ENCODE measurements around the gene KIAA1549. TPM values are rescaled to one million over a fixed set of nuclear protein-coding genes. Genes with fewer than 3 reads are reported as not detected.

The KIAA1549 gene
- polyA plus RNA-seq, 1 donor (not counting 4 experiments of a cell fraction or from before 2014, with no cell fraction given), result 1.1 TPM

DNA sequence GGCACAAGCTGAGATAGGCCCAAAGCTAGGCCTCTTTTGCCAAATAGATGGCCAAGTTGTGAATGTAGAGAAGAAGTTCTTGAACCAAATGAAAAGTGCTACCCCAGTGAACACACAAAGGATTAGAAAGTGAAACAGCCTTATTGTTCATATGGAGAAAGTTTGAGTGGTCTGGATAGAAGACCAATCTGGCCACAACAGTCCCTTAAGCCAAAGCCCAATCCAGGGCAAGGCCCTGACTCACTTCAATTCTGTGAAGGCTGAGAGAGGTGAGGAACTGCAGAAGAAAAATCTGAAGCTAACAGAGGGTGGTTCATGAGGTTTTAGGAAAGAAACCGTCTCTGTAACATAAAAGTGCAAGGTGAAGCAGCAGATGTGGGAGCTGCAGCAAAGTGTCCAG lies 164.5 kb downstream of the KIAA1549 start:
- no peaks in the 10 kb centered on the region for H3K9me3 ChIP-seq (ENCODE audit: control insufficient read depth, low read depth, low read length)
- no peaks in the 10 kb centered on the region for H3K79me2 ChIP-seq (ENCODE audit: control insufficient read depth, insufficient read depth, low read length)
- no peaks in the 10 kb centered on the region for H3K36me3 ChIP-seq (ENCODE audit: control insufficient read depth in 2 of 2, extremely low read depth in 1 of 2, insufficient read depth in 2 of 2, low read length in 2 of 2)
- H3K4me2 ChIP-seq (ENCODE audit: control insufficient read depth, extremely low read depth, insufficient read depth, low read depth, low read length), result no peak overlapping the region
- FAIRE-seq (no peak), DNase-seq (ENCODE audit: low read depth, low spot score) (no peak)
- no peak overlapping the region for H3K4me3 ChIP-seq (ENCODE audit: control insufficient read depth in 2 of 3, extremely low read depth in 1 of 3, insufficient read depth in 2 of 3, low read depth in 1 of 3, low read length in 3 of 3)
- H3K9me1 ChIP-seq (ENCODE audit: control insufficient read depth, extremely low read depth, insufficient read depth, low read length), result no peaks in the 10 kb centered on the region
- H3K4me1 ChIP-seq (ENCODE audit: control insufficient read depth, extremely low read depth, insufficient read depth, low read length), result no peaks in the 10 kb centered on the region
- H2AFZ ChIP-seq (ENCODE audit: control insufficient read depth, low read length), result no peak overlapping the region
- dilution Hi-C loops (cut with MboI; ENCODE audit: extremely low pct_ligation_motif_present, low sequenced_read_pairs), result no loop called here
- TF ChIP-seq, protein P1, sequence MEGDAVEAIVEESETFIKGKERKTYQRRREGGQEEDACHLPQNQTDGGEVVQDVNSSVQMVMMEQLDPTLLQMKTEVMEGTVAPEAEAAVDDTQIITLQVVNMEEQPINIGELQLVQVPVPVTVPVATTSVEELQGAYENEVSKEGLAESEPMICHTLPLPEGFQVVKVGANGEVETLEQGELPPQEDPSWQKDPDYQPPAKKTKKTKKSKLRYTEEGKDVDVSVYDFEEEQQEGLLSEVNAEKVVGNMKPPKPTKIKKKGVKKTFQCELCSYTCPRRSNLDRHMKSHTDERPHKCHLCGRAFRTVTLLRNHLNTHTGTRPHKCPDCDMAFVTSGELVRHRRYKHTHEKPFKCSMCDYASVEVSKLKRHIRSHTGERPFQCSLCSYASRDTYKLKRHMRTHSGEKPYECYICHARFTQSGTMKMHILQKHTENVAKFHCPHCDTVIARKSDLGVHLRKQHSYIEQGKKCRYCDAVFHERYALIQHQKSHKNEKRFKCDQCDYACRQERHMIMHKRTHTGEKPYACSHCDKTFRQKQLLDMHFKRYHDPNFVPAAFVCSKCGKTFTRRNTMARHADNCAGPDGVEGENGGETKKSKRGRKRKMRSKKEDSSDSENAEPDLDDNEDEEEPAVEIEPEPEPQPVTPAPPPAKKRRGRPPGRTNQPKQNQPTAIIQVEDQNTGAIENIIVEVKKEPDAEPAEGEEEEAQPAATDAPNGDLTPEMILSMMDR (optimal IDR thresholded peaks at IDR 0.05 in 1 of 3, IDR thresholded peaks at IDR 0.05 in 1 of 3, conservative IDR thresholded peaks at IDR 0.05 in 1 of 3; ENCODE audit: extremely low read depth in 1 of 3, insufficient read depth in 2 of 3, low read length in 3 of 3), result no peak
- TF ChIP-seq EZH2 (IDR thresholded peaks at IDR 0.05; ENCODE audit: low read length), result no peak
- no peak overlapping the region for H3K9ac ChIP-seq (ENCODE audit: control insufficient read depth, extremely low read depth, insufficient read depth, low read length)
- no peaks in the 10 kb centered on the region for H4K20me1 ChIP-seq (ENCODE audit: control insufficient read depth, extremely low read depth, insufficient read depth, low read length)
- no peaks in the 10 kb centered on the region for H3K27me3 ChIP-seq (ENCODE audit: control insufficient read depth, extremely low read depth, insufficient read depth, low read length)
- no peak overlapping the region for H3K27ac ChIP-seq (ENCODE audit: control insufficient read depth, insufficient read depth, low read length)

DNA sequence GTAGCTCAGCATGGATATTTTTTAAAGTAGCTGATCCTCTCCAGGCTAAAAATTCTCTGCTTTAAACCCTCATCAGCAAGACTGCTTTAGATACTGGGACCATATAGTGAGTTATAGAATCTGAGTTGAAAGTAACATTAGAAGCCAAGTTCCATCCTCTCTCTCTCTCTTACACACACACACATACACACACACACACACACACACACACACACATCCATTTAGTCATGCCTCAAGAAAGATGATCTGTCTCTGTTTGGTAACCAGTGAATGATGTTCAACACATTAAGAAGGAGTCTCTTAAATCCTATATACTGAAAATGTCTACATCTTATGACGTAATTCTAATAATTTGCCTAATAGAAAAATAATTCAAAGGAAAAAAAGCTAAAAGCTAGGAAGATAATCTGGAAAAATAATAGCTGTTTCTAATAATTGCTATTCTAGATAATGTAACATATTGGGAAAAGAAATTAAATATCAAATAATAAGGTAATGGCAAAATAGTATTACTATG lies 166.3 kb downstream of the KIAA1549 start:
- H2AFZ ChIP-seq (ENCODE audit: control insufficient read depth, low read length), result no peak overlapping the region
- H3K4me2 ChIP-seq (ENCODE audit: control insufficient read depth, extremely low read depth, insufficient read depth, low read depth, low read length), result no peak overlapping the region
- DNase-seq (ENCODE audit: low read depth, low spot score) (no peak), FAIRE-seq (no peak)
- no peak overlapping the region for H3K27ac ChIP-seq (ENCODE audit: control insufficient read depth, insufficient read depth, low read length)
- H3K9ac ChIP-seq (ENCODE audit: control insufficient read depth, extremely low read depth, insufficient read depth, low read length), result no peak overlapping the region
- no peaks in the 10 kb centered on the region for H3K36me3 ChIP-seq (ENCODE audit: control insufficient read depth in 2 of 2, extremely low read depth in 1 of 2, insufficient read depth in 2 of 2, low read length in 2 of 2)
- H3K9me1 ChIP-seq (ENCODE audit: control insufficient read depth, extremely low read depth, insufficient read depth, low read length), result no peaks in the 10 kb centered on the region
- no peaks in the 10 kb centered on the region for H3K4me1 ChIP-seq (ENCODE audit: control insufficient read depth, extremely low read depth, insufficient read depth, low read length)
- no peaks in the 10 kb centered on the region for H3K79me2 ChIP-seq (ENCODE audit: control insufficient read depth, insufficient read depth, low read length)
- H3K9me3 ChIP-seq (ENCODE audit: control insufficient read depth, low read depth, low read length), result no peaks in the 10 kb centered on the region
- no peaks in the 10 kb centered on the region for H3K27me3 ChIP-seq (ENCODE audit: control insufficient read depth, extremely low read depth, insufficient read depth, low read length)
- dilution Hi-C loops (cut with MboI; ENCODE audit: extremely low pct_ligation_motif_present, low sequenced_read_pairs), result no loop called here
- H4K20me1 ChIP-seq (ENCODE audit: control insufficient read depth, extremely low read depth, insufficient read depth, low read length), result no peaks in the 10 kb centered on the region
- TF ChIP-seq, protein P1 (optimal IDR thresholded peaks at IDR 0.05 in 1 of 3, IDR thresholded peaks at IDR 0.05 in 1 of 3, conservative IDR thresholded peaks at IDR 0.05 in 1 of 3; ENCODE audit: extremely low read depth in 1 of 3, insufficient read depth in 2 of 3, low read length in 3 of 3), result no peak
- TF ChIP-seq EZH2 (IDR thresholded peaks at IDR 0.05; ENCODE audit: low read length), result no peak
- no peak overlapping the region for H3K4me3 ChIP-seq (ENCODE audit: control insufficient read depth in 2 of 3, extremely low read depth in 1 of 3, insufficient read depth in 2 of 3, low read depth in 1 of 3, low read length in 3 of 3)

All from keratinocyte (primary cell).